Articular chondrocyte of knee joint (primary cell): ENCODE data around the gene MRPS12. TPM values are rescaled to one million over a fixed set of nuclear protein-coding genes. Genes with fewer than 3 reads are reported as not detected.

Experiments used
- total RNA-seq: library from RNA; depleted of rRNA; stranded (reverse); fragments of >200 nt; gene quantifications from 2 replicates; pipeline ENCODE4 v1.2.3, GENCODE V29; 2012

Gene MRPS12
- 17.1 and 19.2 TPM in 2 replicates for total RNA-seq

GRCh38 chr19:38930776-38931520, at the start of gene MRPS12:
Gene MRPS12, plus strand, starts transcription at chr19:38930944. Its CDS starts 351 bp downstream, at chr19:38931295.

GRCh38 chr19:38899447-38900201, 31.1 kb upstream of the MRPS12 start, which contains the start of the genes NFKBIB and SIRT2:
Gene NFKBIB, plus strand, starts transcription at chr19:38899969. Its CDS starts 64 bp downstream, at chr19:38900033.
Gene SIRT2, minus strand, starts transcription at chr19:38899618. Its CDS starts 97 bp downstream, at chr19:38899521.

GRCh38 chr19:38929929-38930775, 592 bp upstream of the MRPS12 start, which contains the start of gene SARS2:
Gene SARS2, minus strand, starts transcription at chr19:38930763. Its CDS starts 27 bp downstream, at chr19:38930736.

GRCh38 chr19:38975214-38975860, 44.6 kb downstream of the MRPS12 start, which contains the start of gene FBXO17:
Gene FBXO17, minus strand, starts transcription at chr19:38975742. Its CDS starts 25,423 bp downstream, at chr19:38950319.

Other genes starting within 250 kb of the MRPS12 start
- 0.13 and 0.43 TPM in 2 replicates for gene CAPN12, start 186.5 kb upstream of the MRPS12 start, total RNA-seq
- gene LGALS7, start 157.4 kb upstream of the MRPS12 start, total RNA-seq: not detected in 2 replicates
- gene LGALS7B, start 141.7 kb upstream of the MRPS12 start, total RNA-seq: not detected in 2 replicates
- 0.22 TPM in 1 of 2 replicates, not detected in the other for gene LGALS4, start 118.0 kb upstream of the MRPS12 start, total RNA-seq
- 27.8 and 28.0 TPM in 2 replicates for gene ECH1, start 99.2 kb upstream of the MRPS12 start, total RNA-seq
- 240 and 255 TPM in 2 replicates for gene HNRNPL, start 81.0 kb upstream of the MRPS12 start, total RNA-seq
- 3.6 and 3.9 TPM in 2 replicates for gene RINL, start 52.7 kb upstream of the MRPS12 start, total RNA-seq
- gene SIRT2, start 31.3 kb upstream of the MRPS12 start, total RNA-seq: 41.7 and 49.8 TPM in 2 replicates
- gene NFKBIB, start 31.0 kb upstream of the MRPS12 start, total RNA-seq: 7.8 TPM in 2 replicates
- not detected in 2 replicates for gene CCER2, start 18.8 kb upstream of the MRPS12 start, total RNA-seq
- 10.2 and 14.1 TPM in 2 replicates for gene SARS2, start 181 bp upstream of the MRPS12 start, total RNA-seq
- 28.4 and 30.3 TPM in 2 replicates for gene FBXO17, start 44.8 kb downstream of the MRPS12 start, total RNA-seq
- gene FBXO27, start 101.6 kb downstream of the MRPS12 start, total RNA-seq: 1.8 and 6.7 TPM in 2 replicates
- gene ACP7, start 153.4 kb downstream of the MRPS12 start, total RNA-seq: not detected in 2 replicates
- gene PAK4, start 194.8 kb downstream of the MRPS12 start, total RNA-seq: 8.2 and 11.0 TPM in 2 replicates